GM18505 (cell line): ENCODE measurements around the gene KCTD19.

Experiments used
- ATAC-seq: cut with Tn5 transposase; IDR thresholded peaks from one replicate; pipeline ENCODE4 v1.9.1; 2021; ENCODE audit not compliant: unreplicated experiment
- POLR2A ChIP-seq: IDR thresholded peaks from 4 replicates; pipeline ENCODE4 v1.6.1; 2011; ENCODE audit warnings: borderline replicate concordance; ENCODE audit not compliant: insufficient read depth, insufficient read length; ENCODE audit errors: extremely low read depth

Gene KCTD19

DNA sequence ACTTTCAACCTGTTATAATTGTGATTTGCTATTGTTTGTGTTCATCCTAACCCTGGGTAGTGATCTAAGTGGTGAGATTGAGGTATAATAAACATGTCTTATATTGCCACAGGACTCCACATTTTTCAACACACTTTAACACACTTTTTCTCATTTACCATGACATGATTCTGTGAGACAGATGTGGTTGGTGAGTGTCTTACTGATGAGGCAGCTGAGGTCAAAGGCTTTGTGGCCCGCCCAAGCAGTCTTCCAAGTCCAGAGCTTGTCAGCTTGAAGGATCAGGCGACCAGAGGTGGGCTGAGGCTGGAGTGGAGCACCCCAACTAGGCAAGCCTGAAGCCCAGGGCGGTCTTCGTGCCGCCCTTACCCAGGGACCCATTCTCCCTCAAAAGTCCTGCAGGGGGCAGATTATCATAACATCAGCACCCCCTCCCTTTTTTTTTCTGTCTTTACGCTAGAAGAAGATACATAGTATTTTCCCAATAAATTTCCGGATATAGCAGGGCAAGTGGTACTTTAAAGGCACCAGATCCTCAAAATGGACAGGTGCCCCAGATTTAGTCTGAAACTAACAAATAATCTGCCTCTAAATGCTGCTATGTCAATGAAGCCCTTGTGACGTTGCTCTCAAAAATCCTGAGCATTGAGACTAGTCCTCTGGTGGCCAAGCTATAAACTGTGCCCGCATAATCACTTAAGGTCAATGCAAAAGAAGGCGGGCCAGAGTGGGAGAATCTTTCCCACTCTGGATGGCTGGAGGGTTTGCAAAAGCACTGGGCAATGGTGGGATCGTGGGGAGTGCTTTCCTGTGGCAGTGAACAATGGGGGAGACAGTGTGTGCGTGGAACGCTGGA, 21.1 kb downstream of the KCTD19 start:
- TF ChIP-seq POLR2A = no peak

DNA sequence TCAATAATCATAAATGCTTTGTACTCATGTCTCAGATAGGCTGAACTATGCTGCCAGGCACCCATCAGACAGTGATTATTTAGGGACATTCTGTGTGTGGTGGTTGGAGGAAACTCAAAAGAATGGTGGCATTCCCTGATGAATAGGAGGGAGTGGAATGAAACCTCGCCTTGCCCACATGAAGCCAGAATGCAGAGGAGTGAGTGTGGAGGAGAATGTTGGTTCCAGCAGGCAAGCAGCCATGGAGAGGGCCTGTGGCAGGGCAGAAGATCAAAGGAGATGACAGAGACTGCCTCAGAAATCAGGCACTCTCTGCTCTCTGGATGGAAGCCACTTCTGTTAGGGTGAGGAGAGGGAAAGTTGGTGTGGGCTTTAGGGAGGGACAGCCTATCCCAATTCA, 22.5 kb downstream of the KCTD19 start:
- TF ChIP-seq POLR2A = no peak
- ATAC-seq = no peak

More for the DNA sequence above, 21.1 kb downstream of the KCTD19 start:
- ATAC-seq = no peak

DNA sequence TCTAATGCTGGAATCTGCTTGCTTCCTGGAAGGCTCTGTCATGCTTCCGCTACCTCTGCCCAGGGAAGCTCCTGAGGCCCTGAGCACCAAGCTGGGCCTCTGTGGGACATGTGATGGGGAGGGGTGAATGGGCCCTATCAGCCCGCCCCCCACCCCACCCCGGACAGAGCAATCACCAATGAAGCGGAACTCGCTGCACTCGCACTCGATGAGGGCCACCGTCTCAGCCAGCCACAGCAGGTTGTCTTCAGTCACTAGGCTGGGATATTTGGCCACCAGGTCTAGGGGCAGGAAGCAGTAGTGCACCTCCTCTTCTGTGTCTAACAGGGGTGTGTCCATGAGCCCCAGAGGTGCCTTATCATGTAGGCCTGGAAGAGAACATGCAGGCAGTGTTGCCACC, 23.6 kb downstream of the KCTD19 start:
- ATAC-seq = no peak
- no peak for TF ChIP-seq POLR2A

DNA sequence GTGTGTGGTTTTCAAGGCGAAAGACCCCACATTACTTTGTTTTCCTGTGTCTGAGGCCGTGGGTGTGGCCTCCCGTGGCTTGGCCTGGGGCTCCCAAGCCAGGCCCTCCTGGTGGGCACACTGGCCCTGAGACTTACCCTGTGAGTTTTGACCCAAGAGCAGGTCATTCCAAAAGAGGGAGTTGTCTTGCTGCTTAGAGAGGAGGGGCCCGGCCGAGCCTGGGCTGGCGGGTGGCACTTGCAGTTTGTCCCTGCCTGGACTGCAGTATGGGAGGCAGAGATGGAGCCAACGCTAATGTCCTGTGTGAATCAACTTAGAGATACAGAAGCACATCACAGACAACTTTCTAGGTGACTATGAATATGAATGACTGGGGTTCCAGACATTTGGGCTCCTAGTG, 24.5 kb downstream of the KCTD19 start:
- no peak for TF ChIP-seq POLR2A
- ATAC-seq = no peak

DNA sequence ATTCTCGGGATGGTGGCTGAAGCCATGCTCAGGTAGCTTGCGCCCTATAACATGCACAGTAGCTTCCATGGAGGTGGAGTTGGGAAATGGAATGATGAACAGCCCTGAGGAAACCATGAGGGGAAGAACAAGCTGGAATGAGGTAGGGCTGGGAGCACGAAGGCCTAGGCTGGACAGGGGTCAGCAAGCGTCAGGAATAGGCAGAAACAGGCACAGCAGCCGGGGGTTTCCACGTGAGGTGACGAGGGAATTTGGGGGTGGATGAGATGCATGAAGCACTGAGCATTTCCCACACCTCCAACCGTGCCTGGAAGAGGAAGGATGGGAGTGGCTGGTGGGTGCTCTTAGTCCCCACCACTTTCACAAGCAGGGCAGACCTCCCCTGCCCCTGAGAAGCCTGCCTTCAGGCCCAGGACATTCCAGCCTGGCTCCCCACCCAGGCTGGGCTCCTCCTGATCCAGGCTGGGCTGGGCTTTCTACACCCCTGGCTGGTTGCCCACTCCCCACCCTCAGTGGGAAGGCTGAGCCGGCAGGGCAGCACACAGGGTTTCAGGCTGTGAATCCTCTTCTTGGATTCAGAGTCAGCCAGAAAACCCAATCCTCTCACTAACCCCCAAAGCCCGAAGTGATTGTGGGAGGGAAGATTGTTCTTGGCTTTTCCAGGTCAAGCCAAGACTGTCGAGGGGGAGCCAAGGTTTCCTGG, 25.3 kb downstream of the KCTD19 start:
- no peak for TF ChIP-seq POLR2A
- ATAC-seq = no peak

DNA sequence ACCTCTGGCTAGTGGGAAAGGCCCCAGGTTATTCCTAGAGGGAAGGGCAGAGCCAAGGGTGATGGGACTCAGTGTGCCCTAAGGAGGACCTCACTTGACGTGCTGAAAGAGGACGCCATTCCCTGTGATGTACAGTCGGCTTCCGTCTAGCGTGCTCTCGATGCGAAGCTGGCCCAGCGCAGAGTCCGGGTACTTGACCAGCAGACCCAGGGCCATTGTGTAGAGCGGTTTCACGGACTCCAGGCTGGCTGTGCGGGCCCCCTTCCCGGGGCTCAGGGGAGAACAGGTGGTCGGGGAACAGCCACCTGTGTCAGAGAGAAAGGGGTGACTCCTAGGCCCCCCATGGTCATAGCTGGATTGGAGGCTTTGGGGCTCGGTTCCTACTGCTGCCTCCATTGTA, 27.3 kb downstream of the KCTD19 start:
- TF ChIP-seq POLR2A = no peak
- ATAC-seq = no peak

DNA sequence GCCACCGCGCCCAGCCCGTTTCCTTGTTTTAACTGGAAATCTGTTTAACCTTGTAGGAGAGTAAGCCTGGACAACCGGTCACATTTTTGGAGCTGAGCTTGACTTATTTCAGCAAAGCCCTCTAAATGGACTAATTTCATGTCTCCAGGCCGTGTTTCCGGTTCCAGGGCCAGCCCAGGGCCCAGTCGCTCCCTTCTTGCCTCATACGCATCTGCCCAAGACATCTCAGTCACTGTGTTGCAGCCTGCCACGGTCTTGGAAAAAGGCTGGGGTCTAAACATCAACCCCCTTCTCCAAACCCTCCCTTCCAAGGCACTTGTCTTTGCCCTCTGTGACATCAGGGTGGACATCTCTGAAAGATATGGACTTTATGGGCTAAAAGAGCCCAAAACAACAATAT, 28.3 kb downstream of the KCTD19 start:
- ATAC-seq = no peak
- TF ChIP-seq POLR2A = no peak

DNA sequence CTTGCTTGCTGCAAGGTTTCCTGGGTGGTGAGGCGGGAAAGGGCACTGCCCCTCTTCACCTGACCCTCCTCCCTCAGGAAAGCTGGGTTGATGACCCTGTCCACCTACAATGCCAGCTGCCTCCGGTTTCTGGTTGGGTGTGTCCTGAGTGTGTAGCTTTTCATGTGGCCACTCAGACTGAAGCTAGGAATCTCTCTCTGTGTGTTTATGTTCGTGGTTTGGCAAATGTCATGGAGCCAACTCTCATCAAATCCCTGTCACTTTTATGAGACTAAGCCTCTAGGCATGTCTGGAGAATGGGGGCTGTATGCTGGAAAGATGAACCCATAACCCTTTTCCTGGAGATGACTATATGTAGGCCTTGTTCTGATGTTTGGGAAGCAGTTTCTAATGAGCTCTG, 30.1 kb downstream of the KCTD19 start:
- TF ChIP-seq POLR2A = no peak
- no peak for ATAC-seq

DNA sequence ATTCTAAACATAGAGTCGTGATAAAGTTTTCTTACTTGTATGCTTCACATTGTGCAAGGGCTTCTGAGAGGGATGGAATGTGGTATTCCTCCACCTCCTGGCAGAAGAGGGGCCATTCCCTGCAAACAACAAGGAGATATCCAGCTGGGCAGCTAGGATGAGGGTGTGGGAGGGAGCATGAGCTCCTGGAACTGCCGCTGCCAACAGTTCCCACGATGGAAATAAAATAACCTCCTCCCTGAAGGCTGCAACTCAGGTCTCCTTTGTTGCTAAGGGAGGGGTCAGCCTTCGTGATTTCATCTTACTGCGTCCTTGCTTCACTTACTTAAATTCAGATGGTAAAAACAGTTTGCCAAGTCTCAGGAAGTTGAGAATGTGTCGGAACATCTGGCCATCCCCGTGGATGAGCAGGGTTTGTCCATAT, 31.6 kb downstream of the KCTD19 start:
- no peak for ATAC-seq
- no peak for TF ChIP-seq POLR2A

DNA sequence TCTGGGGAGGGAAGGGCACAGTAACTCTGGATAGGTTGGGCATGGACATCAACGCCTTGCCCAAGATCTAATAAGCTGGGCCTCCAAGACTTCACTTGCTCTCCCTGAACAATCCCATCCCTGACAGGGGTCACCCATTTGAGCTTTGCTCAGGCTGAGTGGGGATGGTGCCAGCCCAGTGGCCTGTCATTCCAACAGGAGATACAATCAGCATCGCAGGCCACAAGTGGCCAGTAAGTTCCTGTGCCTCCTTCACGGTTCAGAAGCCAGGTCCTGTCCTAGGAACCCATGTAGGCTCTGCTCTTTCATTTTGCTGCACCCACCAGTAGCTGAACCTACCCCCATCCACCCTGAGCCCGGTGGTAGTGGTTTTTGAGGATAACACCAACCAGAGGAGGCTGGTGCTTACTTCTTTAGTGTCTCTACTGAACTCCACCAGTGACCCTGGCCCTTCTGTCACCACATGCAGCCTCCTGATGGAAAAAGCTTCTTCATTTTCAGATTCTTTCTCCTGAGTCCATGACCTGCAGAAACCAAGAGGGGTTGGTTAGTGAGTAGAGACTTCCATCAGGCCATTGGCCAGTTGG, 32.3 kb downstream of the KCTD19 start:
- ATAC-seq = no peak
- TF ChIP-seq POLR2A = no peak

DNA sequence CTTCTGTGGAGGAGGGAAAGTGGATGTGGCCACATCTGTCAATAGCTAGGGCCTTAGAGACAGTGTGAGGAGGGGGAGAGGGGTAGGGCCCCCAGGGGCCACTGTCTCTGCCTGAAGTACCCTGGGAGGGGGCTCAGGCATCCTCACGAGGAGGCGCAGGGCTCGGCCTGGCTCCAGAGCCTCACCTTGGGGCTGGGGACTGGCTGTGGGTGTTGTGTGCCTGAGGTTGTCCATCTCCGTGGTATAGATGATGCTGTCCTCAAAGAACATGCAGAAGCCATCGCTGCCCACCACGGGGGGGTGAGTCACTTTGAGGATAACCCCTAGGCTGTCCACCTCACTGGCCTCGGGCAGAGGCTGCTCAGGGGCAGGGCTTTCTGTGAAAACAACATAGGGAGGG, 35.1 kb downstream of the KCTD19 start:
- no peak for TF ChIP-seq POLR2A
- ATAC-seq = no peak

DNA sequence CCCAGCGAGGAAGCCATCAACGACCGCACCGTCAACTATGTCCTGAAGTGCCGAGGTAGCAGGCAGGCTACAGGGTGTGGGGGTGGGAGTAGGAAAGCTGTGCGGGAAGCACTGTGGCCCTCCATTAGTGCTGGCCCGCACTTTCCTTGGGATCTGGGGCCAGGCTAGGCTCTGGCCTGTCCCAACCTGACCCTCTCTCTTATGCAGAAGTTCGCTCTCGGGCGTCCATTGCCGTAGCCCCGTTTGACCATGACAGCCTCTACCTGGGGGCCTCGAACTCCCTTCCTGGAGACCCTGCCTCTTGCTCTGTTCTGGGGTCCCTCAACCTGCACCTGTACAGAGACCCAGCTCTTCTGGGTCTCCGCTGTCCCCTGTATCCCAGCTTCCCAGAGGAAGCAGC, 38.6 kb downstream of the KCTD19 start:
- no peak for TF ChIP-seq POLR2A
- no peak for ATAC-seq

DNA sequence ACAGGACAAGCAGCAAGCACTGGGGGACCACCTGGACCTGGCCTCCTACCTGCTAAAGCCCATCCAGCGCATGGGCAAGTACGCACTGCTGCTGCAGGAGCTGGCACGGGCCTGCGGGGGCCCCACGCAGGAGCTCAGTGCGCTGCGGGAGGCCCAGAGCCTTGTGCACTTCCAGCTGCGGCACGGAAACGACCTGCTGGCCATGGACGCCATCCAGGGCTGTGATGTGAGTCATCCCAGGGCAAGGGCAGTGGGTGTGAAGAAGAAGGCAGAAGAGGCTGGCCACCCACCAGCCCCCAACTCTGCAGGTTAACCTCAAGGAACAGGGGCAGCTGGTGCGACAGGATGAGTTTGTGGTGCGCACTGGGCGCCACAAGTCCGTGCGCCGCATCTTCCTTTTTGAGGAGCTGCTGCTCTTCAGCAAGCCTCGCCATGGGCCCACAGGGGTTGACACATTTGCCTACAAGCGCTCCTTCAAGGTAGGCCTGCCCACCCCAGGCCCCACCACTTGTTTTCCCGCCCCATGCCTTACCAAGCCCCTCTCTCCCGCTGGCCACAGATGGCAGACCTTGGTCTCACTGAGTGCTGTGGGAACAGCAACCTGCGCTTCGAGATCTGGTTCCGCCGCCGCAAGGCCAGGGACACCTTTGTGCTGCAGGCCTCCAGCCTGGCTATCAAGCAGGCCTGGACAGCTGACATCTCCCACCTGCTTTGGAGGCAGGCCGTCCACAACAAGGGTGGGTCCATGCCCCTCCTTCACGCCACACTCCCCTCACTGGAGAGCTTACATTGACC, 39.9 kb downstream of the KCTD19 start:
- no peak for ATAC-seq
- no peak for TF ChIP-seq POLR2A

DNA sequence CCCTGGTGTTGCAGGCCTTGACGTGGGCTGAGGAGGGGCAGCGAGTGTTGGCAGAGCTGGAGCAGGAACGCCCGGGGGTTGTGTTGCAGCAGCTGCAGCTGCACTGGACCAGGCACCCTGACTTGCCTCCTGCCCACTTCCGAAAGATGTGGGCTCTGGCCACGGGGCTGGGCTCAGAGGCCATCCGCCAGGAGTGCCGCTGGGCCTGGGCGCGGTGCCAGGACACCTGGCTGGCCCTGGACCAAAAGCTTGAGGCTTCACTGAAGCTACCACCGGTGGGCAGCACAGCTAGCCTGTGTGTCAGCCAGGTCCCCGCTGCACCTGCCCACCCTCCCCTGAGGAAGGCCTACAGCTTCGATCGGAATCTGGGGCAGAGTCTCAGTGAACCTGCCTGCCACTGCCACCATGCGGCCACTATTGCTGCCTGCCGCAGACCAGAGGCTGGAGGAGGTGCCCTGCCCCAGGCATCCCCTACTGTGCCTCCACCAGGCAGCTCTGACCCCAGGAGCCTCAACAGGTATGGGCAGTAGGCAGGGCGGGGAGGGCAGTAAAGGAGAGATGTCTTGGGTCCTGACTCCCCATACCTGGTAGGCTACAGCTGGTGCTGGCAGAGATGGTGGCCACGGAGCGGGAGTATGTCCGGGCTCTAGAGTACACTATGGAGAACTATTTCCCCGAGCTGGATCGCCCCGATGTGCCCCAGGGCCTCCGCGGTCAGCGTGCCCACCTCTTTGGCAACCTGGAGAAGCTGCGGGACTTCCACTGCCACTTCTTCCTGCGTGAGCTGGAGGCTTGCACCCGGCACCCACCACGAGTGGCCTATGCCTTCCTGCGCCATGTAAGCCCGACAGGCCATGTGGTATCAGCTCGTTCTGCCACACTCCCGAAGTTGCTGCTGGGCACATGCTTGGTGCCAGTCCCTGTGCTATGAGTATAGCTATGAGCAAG, 41.6 kb downstream of the KCTD19 start:
- no peak for TF ChIP-seq POLR2A

More for the DNA sequence above, 41.6 kb downstream of the KCTD19 start:
- no peak for ATAC-seq
